Thyroid gland (tissue), 4 donors: ENCODE results near the gene RPS21.

Experiments
- POLR2A ChIP-seq, 2 donors: fragments of 450-650 bp; IDR thresholded peaks; one replicate each; pipeline ENCODE4 v1.6.1; 2017; ENCODE audit warnings: antibody characterized with exemption in 2 of 2, mild to moderate bottlenecking in 2 of 2, moderate library complexity in 1 of 2
- TF ChIP-seq, protein P1 (sequence below), 6 experiments: fragments of 200-600 bp in 3 of 6; fragments of 450-650 bp in 3 of 6; sonication (generic) in 3 of 6; IDR thresholded peaks; one replicate each; pipeline ENCODE4 v1.5.1; 2016 to 2019; ENCODE audit warnings: antibody characterized with exemption in 6 of 6, mild to moderate bottlenecking in 2 of 6, inconsistent platforms in 1 of 6, moderate library complexity in 1 of 6

DNA sequence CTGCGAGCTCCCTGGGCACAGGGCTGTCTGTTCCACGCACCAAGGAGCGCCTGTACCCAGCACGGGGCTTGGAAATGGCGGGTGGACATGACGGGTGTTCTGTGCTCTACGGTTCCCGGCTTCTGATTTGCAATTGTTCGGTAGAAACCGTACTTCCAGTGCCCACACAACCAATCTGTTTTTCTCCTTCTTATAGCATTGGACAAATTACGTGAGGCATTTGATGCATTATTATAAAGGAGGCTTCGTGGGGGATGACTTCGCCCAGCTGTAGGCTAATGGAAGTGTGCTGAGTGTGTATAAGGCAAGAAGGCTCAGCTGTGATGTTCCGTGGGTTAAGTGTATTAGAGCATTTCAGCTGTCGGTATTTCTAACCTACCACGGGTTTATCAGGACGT, 9.8 kb upstream of the RPS21 start:
- TF ChIP-seq, protein P1, sequence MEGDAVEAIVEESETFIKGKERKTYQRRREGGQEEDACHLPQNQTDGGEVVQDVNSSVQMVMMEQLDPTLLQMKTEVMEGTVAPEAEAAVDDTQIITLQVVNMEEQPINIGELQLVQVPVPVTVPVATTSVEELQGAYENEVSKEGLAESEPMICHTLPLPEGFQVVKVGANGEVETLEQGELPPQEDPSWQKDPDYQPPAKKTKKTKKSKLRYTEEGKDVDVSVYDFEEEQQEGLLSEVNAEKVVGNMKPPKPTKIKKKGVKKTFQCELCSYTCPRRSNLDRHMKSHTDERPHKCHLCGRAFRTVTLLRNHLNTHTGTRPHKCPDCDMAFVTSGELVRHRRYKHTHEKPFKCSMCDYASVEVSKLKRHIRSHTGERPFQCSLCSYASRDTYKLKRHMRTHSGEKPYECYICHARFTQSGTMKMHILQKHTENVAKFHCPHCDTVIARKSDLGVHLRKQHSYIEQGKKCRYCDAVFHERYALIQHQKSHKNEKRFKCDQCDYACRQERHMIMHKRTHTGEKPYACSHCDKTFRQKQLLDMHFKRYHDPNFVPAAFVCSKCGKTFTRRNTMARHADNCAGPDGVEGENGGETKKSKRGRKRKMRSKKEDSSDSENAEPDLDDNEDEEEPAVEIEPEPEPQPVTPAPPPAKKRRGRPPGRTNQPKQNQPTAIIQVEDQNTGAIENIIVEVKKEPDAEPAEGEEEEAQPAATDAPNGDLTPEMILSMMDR (IDR thresholded peaks at IDR 0.05): no peak
- no peak for TF ChIP-seq POLR2A (IDR thresholded peaks at IDR 0.05)
